ENCODE results near the gene RNF220. TPM values are rescaled to one million over a fixed set of nuclear protein-coding genes. Genes with fewer than 3 reads are reported as not detected.
"Not testable (repeated sequence)": the region's sequence is repeated elsewhere in the genome, so short reads cannot be mapped to it uniquely, and the experiment has no call there.

Gene RNF220
- polyA plus RNA-seq, 4 donors: 60.0 to 105 (median 87.9) TPM

DNA sequence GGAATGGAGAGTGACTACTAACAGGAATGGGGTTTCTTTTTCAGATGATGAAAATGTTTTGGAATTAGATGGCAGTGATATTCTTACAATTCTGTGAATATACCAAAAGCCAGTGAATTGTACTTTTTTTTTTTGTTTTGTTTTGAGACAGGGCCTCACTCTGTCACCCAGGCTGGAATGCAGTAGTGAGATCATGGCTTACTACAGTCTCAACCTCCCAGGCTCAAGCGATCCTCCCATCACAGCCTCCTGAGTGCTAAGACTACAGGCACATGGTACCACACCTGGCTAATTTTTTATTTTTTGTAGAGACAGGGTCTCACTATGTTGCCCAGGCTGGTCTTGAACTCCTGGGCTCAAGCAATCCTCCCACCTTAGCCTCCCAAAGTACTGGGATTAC lies 261.7 kb downstream of the RNF220 start:
- DNase-seq (ENCODE audit: low read depth in 4 of 4, low spot score in 3 of 4): not testable (repeated sequence)

DNA sequence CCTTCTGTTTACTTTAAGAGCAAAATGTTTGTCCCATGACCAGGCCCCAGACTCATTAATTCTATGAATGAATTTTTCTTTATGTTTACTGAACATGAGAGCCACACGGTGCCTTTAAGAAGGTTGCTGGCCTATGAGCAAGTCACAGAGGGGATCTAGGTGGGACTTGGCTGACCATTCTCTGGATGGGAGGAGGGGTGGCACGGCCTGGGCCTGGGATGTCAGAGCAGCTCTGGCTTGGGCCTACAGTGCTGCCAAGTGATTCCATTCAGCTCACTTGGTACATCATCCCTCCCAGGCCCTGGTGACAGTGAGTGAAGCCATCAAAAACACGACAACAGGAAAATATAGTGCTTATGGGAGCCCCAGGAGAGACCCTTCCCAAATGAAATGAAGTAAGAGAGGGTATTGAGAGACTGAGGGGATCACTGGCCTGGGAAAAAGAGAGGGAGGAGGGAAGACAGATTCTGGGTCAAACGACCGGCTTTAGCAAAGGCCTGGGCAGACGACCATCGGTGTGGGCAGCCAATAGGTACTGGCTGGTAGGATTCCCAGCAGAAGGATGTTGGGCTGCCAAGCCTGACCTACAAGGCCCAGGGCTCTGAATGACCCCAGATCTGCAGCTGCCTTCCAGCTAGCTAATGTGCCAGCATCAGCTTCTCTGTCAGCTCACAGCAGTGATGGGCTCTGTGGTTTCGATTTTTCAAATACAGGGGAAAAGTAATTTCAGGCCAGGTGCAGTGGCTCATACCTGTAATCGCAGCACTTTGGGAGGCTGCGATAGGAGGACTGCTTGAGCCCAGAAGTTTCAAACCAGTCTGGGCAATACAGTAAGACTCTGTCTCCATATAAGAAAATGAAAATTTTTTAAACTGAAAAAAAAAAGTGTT lies 265.9 kb downstream of the RNF220 start:
- no peak for DNase-seq (ENCODE audit: low read depth in 4 of 4, low spot score in 3 of 4)

DNA sequence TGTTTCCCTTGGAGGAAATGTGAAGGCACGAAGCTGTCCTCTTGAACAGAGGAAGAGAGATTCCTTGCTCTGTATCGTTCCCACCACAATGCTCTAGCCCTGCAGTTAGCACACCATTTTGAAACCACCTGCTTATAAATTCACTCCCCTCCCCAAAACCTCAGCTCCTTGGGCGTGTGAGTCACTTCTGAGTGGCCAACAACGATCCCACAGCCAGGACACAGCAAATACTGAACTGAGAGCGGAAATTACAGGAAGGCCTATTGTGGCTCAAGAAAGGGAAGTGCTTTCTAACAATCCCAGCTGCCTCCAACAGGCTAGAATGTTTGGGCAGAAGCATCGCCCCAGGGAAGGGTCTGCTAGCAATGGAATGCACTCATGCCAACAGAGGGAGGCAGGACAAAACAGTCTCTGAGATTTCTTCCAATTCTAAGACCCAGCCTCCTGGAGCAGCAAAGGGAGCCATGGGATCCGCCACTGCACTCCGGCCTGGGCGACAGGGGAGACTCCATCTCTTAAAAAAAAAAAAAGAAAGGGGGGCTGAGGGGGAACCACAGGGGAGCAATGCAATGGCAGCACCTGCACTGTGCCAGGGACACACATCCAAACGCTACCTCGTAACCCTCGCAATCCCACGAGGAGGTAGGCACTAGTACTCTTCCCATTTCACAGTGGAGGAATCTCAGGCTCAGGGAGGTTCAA lies 267.4 kb downstream of the RNF220 start:
- DNase-seq (ENCODE audit: low read depth in 4 of 4, low spot score in 3 of 4): no peak

DNA sequence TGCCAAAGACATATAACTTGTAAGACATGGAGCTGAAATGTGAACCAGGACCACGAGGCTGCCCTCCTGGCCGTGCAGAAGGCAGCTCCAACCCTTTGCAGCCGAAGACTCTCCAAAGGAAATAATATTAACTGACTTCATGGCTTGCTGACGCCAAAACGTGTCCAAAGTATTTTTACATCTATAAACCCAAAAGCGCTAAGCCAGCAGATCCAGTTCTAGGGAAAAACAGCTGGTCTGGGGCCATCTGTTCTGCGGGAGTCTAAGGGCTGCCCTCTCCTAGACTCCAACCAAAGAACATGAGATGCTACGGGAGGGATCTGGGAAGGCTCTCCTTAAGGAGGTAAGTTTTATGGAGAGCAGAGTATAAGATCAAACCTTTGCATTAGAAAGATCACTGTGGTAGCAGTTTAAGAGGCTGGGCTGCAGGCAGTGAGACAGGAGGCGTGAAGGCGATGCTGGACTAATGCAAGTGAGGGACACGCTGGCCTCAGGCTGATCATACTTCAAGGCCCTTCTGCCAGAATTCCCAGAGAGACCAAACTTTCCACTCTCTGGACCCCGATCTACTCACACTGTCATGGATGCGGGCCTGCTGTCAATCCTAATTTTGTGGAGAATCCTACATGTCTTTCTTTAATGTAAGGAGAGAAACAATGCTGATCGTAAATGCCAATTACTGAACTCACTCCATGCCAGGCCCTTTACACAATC lies 268.1 kb downstream of the RNF220 start:
- no peak for DNase-seq (ENCODE audit: low read depth in 4 of 4, low spot score in 3 of 4)

DNA sequence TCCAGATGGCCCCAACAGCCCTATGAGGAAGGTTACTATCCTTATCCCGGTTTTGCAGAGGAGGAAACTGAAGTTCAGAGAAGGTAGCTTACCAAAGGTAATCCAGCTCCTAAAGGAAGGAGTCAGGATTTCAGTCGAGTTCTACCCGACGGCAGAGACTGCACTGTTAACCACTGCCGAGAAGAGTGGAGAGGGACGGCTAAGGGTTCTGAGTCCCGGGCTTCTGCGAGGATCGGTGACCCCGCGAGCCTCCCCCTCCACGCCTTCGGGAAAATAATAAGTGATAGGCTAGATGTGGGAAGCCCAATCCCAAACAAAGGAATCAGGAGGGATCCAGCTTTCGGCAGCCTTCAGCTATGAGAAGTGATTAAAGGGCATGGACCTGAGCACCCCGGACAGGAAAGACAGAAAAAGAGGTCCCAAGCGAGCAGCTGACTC lies 268.6 kb downstream of the RNF220 start:
- DNase-seq (ENCODE audit: low read depth in 4 of 4, low spot score in 3 of 4): no peak

DNA sequence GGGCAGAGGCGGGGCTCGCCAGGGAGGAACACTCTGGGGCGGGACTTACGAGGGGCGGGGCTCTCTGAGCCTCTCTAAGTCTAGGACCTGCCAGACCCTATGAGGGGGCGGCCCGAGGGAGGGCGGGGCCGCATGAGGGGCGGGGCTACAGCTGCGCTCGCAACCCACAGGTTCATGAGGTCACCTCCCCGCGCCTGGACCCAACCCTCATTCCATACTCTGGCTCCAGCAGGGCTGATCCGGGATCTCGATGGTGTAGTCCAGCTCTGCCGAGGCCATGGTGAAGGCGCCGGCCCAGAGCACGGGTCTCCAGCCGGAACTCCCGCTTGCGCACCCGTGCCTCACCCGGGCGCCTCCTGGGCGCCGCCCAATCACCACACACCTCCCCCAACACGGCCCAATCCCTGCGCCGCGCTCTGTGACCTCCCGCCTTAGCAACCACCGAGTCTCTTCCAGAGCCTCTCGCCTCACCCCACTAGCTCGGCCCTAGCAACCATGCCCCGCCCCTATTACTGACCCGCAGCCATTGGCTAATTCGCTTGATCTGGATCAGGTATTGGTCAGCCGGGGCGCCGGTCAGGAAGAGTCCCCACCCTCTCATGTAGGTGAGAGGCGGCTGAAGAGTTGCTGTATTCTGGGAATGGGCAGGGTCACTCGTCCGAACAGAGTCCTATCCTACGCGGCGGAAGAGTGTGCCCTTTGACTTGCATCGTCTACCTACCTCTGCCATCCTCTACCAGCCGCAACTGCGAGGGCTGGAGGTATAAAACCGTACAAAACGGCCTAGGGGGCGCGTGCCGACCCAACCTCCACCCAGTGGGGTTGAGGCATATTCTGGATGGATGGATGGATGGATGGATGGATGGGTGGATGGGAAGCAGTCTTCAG lies 269.3 kb downstream of the RNF220 start, which contains the start of the genes ARMH1 and TMEM53:
ARMH1 (plus strand) TSS at position 602 of the 888 bp plus-strand sequence. CDS start 14,984 bp downstream, outside the sequence.
TMEM53 (minus strand) TSS at position 369 of the 888 bp plus-strand sequence; CDS start at position 279, 90 bp downstream.
- peak; percentile 94 to 98 (median 96) for DNase-seq (ENCODE audit: low read depth in 4 of 4, low spot score in 3 of 4)

DNA sequence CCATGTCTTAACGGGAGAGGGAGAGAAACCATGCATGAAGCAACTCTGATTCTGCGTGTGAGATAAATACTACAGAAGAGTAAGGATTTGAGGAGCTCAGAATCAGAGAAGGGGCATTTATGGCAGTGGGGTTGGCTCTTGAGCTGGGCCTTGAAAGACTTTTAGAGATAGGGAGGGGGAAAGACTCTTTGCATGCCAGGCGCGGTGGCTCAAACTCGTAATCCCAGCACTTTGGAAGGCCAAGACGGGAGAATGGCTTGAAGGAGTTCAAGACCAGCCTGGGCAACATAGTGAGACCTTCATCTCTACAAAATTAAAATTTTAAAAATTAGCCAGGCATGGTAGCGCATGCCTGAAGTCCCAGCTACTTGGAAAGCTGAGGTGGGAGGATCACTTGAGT lies 270.1 kb downstream of the RNF220 start:
- no peak for DNase-seq (ENCODE audit: low read depth in 4 of 4, low spot score in 3 of 4)

DNA sequence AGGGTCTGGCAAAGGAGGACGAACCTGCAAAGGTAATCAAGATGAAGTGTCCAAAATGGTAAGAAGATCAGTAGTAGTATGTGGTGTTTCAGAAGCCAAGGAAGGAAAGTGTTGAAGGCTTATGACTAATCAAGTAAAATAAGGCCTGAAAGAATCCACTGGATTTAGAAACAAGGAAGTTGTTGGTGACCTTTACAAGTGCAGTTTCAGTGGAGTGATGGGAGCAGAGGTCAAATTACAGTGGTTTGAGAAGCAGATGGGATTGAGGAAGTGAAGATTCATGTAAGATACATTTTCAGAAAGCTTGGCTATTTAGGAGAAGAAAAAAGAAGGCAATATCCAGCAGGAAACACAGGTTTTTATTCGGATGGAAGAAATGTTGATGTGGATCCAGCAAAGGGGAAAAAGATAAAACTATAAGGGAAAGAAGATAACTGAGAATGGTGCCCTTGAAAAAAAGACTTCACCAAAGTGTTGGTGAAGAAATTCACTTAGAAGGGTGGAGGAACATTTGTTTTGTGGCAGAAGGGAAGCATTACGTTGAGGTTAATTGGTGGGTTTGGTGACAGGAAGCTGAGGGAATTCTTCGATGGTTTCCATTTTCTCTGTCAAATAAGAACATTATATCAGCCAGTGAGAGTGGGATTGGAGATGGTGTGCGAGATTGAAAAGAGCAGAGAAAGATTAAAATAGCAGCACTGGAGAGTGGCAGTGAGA lies 271.6 kb downstream of the RNF220 start:
- no peak for DNase-seq (ENCODE audit: low read depth in 4 of 4, low spot score in 3 of 4)

DNA sequence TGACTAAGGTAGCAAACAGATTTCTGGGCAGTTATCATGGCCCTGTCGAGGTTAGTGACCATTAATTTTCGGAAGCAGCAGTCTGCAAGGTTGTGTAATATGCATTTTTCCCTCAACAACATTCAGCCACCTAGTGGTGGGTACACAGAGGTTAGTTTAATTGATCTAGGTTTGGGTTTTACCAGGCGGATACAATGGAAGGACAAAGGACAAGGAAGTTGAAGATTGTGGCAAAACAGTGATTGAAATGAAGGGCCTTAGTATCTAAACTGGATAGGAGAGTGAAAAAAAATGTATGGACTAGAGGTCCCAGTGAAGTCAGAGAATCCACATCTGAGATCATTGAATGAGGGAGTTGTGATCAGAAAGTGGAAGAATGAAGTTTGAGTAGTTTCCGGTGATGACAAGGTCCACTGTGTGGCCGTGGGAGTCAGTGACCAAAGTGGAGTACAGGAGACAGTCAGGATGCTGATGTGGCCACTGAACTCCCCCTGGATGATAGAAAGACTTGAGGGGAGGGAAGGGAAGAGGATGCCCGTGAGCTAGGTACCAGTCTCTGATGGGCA lies 272.2 kb downstream of the RNF220 start:
- no peak for DNase-seq (ENCODE audit: low read depth in 4 of 4, low spot score in 3 of 4)

DNA sequence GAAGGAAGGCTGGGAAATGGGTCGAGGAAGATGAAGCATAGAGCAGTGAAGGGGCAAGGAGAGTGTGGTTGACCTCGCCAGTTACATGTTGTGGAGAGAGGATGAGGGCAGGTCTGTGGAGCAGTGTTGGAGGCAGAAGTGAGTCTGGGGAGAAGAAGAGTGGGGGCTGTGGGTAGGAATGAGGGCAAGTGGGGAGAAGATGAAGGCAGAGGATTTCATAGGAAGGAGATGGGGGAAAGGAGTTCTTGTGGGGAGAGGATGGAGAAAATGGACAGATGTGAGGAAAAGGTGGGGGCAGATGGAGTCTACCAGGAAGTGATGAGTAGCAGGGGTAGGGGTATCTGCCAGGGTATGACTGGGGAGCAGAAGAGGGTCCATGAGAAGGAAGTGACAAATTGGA lies 273.1 kb downstream of the RNF220 start:
- DNase-seq (ENCODE audit: low read depth in 4 of 4, low spot score in 3 of 4): no peak

DNA sequence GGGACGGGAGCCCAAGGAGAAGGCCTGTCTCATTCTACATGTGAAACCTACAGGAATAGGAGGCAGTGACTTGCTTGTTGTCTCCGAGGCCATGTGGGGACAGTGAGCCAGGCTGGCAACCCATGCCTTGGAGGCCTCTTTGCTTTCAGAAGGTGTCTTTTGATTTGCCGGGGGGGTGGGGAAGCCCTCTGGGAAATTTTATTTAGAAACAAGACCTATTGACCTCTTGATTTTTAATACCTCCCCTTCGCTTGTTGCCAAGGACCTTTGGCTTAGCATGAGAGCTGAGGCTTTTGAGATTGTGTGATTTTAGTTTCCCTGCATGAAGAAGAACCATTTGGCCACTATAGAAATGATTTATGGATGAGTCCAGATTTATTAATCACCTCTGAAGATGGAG lies 273.6 kb downstream of the RNF220 start:
- DNase-seq (ENCODE audit: low read depth in 4 of 4, low spot score in 3 of 4): no peak

DNA sequence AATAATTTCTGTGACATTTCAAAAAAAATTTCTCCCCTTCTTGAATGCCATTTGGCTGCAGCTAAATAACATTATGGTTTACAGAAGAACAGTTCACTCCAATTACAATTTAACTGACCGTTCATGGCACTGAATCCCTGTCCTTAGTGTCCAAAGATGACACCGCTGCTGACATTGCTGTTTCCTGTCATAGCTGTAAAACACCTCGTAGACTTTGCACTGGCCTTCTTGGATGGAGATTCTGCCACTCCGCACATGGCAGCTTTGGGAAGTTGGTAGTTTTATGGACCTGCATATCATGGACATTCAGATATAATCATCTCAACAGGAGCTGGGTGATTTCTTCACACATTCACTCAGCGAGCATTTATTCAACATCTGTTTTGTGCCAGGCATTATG lies 274.4 kb downstream of the RNF220 start:
- no peak for DNase-seq (ENCODE audit: low read depth in 4 of 4, low spot score in 3 of 4)

DNA sequence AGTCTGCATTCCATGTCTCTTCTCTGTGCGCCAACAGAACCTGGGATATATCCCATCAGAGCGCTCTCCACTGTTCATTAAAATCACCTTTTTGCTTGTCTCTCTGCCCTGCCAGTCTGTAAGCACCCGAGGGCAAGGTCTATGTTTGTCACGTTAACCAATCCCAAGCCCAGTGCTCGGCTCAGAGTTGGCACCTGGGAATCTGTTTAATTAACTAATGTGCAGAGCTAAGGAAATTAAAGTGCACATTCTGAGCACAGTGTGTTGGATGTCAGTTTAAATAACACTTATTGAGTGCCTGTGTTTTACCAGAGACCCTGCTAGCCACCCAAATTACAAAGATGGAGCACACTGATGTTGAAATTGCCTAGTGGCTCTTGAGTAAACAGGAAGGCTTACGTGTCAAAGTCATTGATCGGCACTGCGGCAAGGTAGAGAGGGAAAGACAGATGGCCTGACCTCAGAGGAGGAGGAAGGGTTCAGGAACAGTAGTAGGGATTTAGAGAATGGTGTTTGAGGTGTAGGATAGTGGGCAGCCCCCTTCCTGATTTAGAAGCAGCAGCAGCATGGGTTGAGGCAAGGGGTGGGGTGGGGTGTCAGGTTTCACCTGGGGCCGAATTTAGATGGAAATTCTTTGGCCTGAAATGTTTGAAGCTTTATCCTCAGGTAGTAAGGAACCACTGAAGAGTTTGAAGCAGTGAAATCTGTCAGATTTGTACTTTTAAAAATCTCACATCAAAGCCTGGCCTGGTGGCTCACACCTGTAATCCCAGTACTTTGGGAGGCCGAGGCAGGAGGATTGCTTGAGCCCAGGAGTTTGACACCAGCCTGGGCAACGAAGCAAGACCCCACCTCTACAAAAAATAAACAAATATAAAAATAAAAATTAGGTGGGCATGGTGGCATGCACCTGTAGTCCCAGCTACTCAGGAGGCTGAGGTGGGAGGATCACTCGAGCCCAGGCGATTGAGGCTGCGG lies 277.1 kb downstream of the RNF220 start:
- DNase-seq (ENCODE audit: low read depth in 4 of 4, low spot score in 3 of 4): no peak

DNA sequence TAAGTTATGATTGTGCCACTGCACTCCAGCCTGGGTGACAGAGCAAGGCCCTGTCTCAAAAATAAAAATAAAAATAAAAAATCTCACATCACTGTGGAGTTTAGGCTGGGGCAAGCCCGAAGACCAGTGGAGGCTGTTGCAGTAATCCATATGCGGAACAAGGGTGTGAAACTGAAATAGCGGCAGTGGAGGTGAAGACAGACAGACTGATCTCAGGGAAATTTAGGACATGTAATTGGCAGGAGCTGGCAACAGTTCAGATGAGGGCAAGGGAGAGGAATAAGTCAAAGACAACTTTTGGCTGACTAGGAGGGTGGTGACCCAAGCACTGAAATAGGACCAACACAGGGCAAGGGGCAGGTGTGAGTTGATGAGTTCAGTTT lies 277.8 kb downstream of the RNF220 start:
- no peak for DNase-seq (ENCODE audit: low read depth in 4 of 4, low spot score in 3 of 4)

DNA sequence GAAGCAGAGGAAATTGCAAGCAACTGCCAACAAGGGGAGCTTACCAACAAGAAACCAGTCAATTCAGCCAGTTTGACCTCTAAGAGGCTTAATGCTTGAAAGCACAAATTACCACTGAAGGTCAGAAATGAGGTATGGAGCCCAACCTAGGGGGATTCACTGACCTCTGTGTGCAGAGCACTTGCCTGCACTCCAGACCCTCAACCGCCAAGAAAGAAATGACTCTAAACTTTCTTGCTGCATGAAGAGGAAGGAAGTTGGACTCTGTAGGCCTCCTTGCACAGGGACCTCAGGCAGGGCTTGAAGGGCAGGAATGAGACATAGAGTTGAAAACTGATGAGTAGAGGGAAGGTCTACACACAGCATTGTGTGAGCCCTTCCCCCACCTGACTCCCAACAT lies 279.5 kb downstream of the RNF220 start:
- DNase-seq (ENCODE audit: low read depth in 4 of 4, low spot score in 3 of 4): no peak

DNA sequence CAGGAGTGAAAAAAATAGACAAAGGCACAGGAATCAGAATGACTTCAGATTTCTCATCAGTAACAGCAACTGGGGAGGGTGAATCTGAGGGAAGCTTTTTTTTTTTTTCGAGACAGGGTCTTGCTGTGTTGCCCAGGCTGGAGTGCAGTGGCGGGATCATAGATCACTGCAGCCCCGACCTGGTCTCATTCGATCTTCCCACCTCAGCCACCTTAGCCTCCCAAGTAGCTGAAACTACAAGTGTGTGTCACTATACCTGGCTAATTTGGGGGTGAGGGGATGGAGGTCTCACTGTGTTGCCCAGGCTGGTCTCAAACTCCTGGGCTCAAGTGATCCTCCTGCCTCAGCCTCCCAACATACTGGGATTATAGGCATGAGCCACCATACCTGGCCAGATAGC lies 280.2 kb downstream of the RNF220 start:
- DNase-seq (ENCODE audit: low read depth in 4 of 4, low spot score in 3 of 4): no peak

DNA sequence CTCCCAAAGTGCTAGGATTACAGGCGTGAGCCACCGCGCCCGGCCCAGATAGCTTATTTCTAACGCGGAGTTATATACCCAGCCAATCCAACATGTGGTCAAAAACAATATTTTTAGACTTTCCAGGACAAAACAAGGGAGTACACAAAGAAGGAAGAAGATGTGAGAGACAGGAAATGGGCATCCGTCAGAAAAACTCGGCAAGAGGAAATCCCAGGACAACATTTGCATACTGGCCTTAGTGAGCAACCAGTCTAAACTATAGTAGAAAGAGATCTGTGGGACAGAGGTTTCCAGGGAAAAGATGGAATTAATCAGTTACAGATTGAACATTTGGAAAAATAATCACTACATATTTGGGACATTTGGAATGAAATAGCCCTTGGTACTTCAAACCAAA lies 280.8 kb downstream of the RNF220 start:
- no peak for DNase-seq (ENCODE audit: low read depth in 4 of 4, low spot score in 3 of 4)

All from left renal pelvis (tissue), 4 donors.